Mesenteric fat pad (tissue), 1 donor: ENCODE measurements around the gene CNPY3. TPM values are rescaled to one million over a fixed set of nuclear protein-coding genes. Genes with fewer than 3 reads are reported as not detected.
A peak's percentile ranks its signal among the peaks of the same experiment; 100 is the strongest.

Source experiments
- DNase-seq: peaks from one replicate; pipeline ENCODE4 v3.0.0-alpha.2; 2020; ENCODE audit warnings: low spot score
- total RNA-seq: library from RNA; stranded (reverse); fragmentation: NEBNext Ultra II Directional; extraction: Animal tissue kit (Norgen Biotek cat#: 25700); gene quantifications from one replicate; pipeline ENCODE4 v1.2.1, GENCODE V29; 2021
- donor health status: DM: yes; HTN: yes; CAD: no.

The CNPY3 gene
- total RNA-seq, 1 donor from 2014 or later = 27.4 TPM

DNA sequence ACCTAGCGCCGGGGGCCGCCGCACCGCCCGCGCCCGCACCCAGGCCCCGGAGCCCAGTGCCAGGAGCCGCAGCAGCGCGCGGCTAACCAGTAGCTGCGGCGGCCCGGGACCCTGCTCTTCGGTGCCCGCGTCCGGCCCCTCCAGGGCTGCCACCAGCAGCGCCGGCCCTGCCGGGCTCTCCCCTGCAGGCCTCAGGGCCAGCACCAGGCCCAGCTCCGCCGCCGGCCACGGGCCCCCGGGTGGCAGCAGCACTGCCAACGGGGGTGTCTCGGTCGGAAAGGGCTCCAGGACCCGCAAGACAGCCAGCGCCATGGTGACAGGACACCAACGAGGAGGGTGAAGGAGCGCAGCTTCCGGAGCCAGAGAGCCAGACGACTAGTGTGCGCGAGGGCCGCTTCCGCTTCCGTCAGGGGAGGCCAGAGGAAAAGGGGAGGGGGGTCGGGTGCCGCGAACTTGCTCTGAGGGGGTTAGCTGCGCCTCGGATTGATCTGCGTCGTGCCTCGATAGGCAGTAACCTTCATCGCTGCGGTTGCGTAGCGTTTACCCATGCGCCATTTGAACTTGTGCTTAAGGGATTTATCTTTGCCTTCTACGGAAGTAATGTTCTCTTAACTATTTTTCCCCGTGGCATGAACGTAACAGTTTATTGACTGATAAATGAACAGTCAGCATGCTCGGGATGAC, 49.7 kb downstream of the CNPY3 start, which contains the start of gene PEX6:
Gene PEX6 (minus strand): TSS at position 343 of the 684 bp plus-strand sequence. CDS start 31 bp downstream, at position 312.
- DNase-seq = peak; percentile 96

DNA sequence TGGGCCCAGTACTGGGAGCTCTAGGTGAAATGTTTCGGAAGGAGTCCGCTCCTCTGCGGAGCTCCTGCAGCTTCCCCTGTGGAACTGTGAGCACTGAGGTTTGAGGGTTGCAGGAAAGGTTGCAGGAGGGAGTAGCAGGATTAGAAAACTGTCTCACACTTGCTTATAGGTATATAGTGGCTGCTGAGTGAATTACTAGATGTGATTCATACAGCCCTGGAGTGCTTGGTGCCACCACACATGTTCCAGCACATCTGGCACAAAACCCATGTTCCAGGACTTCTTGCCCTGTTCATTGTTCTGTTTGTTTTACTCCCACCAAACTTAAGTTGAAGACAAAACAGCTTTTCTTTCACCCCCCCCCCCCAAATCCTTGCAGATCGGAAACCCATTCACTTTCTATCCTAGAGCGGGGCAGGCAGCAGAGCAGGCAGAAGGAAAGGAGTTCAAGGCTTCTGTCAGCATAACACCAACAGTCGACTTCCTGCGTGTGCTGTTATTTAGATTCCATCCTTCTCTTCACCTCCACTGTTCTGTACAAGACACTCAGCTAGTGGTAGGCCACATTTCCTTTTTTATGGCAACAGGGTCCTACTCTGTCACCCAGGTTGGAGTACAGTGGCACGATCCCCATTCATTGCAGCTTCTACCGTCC, 50.4 kb downstream of the CNPY3 start:
- no peak for DNase-seq

DNA sequence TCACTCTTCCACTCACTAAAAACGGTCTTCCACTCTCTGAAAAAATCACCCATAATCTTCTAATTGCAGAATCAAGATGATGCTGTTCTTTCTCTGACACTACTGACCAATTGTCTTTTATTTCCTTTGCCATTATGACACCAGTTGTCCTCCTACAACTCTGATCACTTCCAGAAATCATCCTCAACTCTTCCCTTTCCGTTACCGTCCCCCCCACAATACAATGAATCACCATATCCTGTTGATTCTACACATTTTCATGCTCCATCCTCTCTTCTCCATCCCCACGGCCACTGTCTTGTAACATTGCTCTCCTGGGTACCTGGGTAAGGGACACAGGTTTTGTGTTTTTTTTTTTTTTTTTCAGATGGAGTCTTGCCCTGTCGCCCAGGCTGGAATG, 52.6 kb downstream of the CNPY3 start:
- DNase-seq = no peak

DNA sequence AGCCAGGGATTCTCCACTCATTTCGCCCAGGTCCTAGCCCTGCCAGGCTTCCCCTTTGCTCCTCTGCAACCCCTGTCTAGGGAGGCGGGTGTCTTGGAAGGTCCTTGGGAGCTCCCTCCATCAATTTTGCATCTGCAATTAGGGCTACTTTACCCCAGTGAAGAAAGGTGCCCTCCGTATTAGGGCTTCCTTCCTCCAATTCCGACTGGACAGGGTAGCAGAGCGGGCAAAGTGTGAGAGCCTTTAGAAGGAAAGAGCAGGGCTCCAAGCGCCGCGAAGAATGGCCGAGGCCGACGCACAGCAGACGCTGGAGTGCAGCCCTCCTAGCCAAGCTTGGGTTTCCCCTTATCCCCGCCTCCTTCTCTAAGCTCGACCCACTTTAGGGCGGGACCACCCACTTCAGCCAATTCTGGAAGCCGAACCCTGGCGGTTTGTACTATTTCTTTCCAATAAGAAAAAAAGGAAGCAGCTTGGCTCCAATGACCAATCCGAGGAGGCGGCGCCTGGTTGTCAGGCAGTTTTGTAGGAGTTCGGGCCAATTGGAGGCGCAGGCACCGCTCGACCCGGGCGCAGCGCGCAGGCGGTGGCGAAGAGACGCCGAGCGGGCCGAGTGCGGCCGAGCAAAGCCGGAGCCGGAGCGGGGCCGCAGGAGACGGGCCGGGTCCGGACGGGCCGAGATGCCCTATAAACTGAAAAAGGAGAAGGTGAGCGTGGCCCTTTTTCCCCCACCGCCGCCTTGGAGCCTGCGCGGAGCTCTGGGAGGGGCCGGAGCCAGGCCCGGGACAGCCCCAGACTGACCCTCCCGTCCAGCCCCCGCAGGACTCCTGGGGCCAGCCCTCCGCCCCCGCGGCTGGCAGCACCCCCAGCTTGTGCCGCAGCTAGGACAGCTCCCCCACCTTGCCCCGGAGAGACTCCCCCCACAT, 55.0 kb downstream of the CNPY3 start, which contains the start of gene PPP2R5D:
Gene PPP2R5D (plus strand): TSS at position 570 of the 923 bp plus-strand sequence. CDS start 108 bp downstream, at position 678.
- DNase-seq = peak; percentile 97

DNA sequence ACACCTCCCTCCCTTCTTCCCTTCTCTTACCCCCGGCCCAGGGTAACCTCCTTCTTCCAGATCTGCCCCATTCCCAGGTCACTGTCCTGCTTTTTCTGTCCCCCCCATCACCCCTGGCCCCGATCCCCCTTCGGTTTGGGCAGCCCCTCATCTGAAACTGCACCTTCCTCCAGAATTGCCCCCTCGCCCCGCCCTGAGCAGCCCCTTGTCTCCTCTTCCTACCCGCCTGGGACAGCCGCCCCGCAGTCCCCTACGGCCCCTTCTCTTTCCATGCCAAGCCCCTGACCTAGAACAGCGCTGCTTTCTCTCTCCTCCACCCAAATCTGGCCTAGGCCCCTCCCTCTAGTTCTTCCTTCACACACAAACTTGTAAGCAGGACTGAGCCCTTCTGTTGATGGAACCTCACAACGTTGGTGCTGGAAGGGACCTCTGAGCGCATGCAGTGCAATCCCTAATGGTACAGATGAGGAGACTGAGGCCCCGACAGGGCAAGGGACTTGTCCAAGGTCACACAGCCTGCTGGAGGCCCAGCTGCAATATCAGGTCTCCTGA, 55.7 kb downstream of the CNPY3 start:
- DNase-seq = no peak

DNA sequence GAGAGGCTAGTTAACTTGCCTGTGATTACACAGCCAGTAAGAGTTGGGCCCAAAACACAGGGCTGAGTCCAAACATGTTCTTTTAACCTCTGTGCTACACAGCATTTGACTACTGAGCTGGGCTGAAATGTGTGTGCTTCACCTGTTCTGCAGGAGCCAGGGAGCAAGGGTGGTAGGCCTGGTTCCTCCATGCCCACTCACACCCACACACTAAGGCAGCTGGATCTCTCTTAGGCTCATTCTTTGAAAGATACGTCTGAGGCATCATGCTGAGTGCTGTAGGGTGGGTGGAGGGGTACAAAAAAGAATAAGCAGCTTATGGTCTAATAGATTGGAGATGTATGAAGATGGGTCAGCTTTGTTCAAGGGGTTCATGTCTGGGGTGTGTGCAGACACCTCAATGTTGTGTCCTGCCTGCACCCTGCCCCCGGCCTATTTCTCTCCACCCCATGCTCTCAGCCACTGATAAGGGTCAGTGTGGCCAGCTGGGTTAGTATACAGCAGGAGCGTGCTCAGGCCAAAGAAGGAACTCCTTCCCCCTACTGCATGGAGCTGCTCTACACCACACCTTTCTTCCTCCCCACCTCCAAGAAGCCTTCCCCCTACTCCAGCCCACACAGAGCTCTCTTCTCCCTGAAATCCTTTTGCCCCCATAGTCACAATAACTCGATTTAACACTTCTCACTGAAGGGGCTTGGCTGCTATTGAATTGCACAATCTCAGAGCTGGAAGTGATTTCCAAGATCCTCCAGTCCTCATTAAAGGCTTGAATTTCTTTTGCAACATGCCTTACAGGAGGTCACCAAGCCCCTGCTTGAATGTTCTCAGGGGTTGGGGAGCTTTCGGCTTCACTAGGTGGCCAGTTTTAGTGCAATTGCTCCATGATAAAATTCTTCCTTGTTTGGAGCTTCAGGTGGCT, 58.5 kb downstream of the CNPY3 start:
- DNase-seq = no peak

DNA sequence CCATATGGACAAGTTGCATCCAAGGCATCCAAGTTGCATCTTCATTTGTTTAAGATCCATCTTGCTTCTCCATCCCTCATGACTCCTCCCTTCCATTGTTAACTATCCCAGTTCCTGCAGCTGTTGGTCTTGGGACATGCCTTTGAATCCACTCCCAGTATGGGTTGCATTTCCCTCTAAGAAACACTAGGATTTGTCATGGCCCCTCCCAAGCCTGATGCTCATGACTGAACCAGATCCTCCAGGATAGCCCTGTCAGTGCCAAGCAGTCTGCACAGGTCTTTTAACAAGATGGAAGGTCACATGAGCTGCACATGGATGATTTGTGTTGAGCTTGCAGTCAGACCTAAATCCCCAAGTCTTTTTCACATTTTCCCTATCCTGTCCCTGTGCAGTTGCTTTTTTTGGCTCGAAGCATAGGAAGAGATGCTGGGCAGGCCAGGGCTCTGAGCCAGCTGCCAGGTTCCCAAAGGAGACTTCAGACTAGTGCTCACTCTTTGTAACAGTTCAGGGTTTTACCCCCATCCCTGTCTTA, 59.3 kb downstream of the CNPY3 start:
- DNase-seq = no peak

Other genes starting within 250 kb of the CNPY3 start
- gene PRPH2, start 206.9 kb upstream of the CNPY3 start, total RNA-seq = 1.4 TPM
- 13.8 TPM for gene TBCC, start 183.4 kb upstream of the CNPY3 start, total RNA-seq
- gene BICRAL, start 147.4 kb upstream of the CNPY3 start, total RNA-seq = 12.5 TPM
- 82.2 TPM for gene RPL7L1, start 49.9 kb upstream of the CNPY3 start, total RNA-seq
- gene PTCRA, start 13.4 kb upstream of the CNPY3 start, total RNA-seq = not detected
- 0.61 TPM for gene GNMT, start 31.3 kb downstream of the CNPY3 start, total RNA-seq
- gene PEX6, start 49.7 kb downstream of the CNPY3 start, total RNA-seq = 13.4 TPM
- 27.8 TPM for gene PPP2R5D, start 55.1 kb downstream of the CNPY3 start, total RNA-seq
- gene MEA1, start 84.5 kb downstream of the CNPY3 start, total RNA-seq = 46.1 TPM
- gene KLHDC3, start 84.8 kb downstream of the CNPY3 start, total RNA-seq = 71.6 TPM
- 51.9 TPM for gene RRP36, start 92.1 kb downstream of the CNPY3 start, total RNA-seq
- 13.7 TPM for gene CUL7, start 124.4 kb downstream of the CNPY3 start, total RNA-seq
- gene MRPL2, start 130.0 kb downstream of the CNPY3 start, total RNA-seq = 59.3 TPM
- gene KLC4, start 130.2 kb downstream of the CNPY3 start, total RNA-seq = 18.1 TPM
- gene PTK7, start 146.8 kb downstream of the CNPY3 start, total RNA-seq = 13.6 TPM
- 34.2 TPM for gene SRF, start 241.8 kb downstream of the CNPY3 start, total RNA-seq